SK-N-SH (cell line): Measurements from ENCODE around the gene LMF1. TPM values are rescaled to one million over a fixed set of nuclear protein-coding genes. Genes with fewer than 3 reads are reported as not detected.

Experiments
- CTCF ChIA-PET: fragments of 300-600, 350-600 bp; formaldehyde crosslinking; extraction: SDS; loops from one replicate; lab custom pipeline; 2021; lab: Yijun Ruan, JAX
- POLR2A ChIA-PET: fragments of 350-600 bp; sonication (Branson Sonifier 250); formaldehyde crosslinking; extraction: SDS; loops from one replicate; lab custom pipeline; 2020; ENCODE audit warnings: antibody characterized with exemption, inconsistent platforms; lab: Yijun Ruan, JAX
- DNase-seq: peaks from one replicate; pipeline ENCODE4 v3.0.0; 2012
- H2AFZ ChIP-seq: fragments of 200-600 bp; sonication (generic); 2 replicates; pipeline ENCODE4 v1.8.1; 2016; ENCODE audit warnings: antibody characterized with exemption, mild to moderate bottlenecking, low read depth
- H3F3A ChIP-seq: fragments of 200-600 bp; sonication (generic); replicated peaks from 2 replicates; pipeline ENCODE3; 2016; ENCODE audit warnings: antibody characterized with exemption, mild to moderate bottlenecking; ENCODE audit not compliant: insufficient read depth
- H3K27ac ChIP-seq, 2 experiments: fragments of 200-500 bp in 1 of 2; fragments of 200-600 bp in 1 of 2; sonication (Bioruptor generic) in 1 of 2; sonication (generic), shearing (Covaris generic) in 1 of 2; 2 replicates each; pipeline versions ENCODE4 v1.5.1 to v1.6.1; 2014 to 2016; ENCODE audit warnings: low read depth in 2 of 2, inconsistent platforms in 1 of 2, low read length in 1 of 2, mild to moderate bottlenecking in 1 of 2, mixed read lengths in 1 of 2
- H3K27me3 ChIP-seq: fragments of 200-600 bp; sonication (generic), shearing (Covaris generic); 2 replicates; pipeline ENCODE4 v1.6.1; 2016; ENCODE audit warnings: mixed run types; ENCODE audit not compliant: insufficient read depth
- H3K36me3 ChIP-seq, 2 experiments: fragments of 200-500 bp in 1 of 2; fragments of 200-600 bp in 1 of 2; sonication (Bioruptor generic) in 1 of 2; sonication (generic) in 1 of 2; replicated peaks in 1 of 2; 2 replicates each; pipeline versions ENCODE3 to v1.5.1; 2014 to 2016; ENCODE audit warnings: low read length in 1 of 2, mild to moderate bottlenecking in 1 of 2; ENCODE audit not compliant: insufficient read depth in 2 of 2, control insufficient read depth in 1 of 2
- H3K4me1 ChIP-seq, 2 experiments: fragments of 200-500 bp in 1 of 2; fragments of 200-600 bp in 1 of 2; sonication (Bioruptor generic) in 1 of 2; sonication (generic), shearing (Covaris generic) in 1 of 2; 2 replicates each; pipeline versions ENCODE4 v1.5.1 to v1.6.1; 2014 to 2016; ENCODE audit warnings: low read depth in 1 of 2, low read length in 1 of 2, mixed run types in 1 of 2; ENCODE audit not compliant: insufficient read depth in 2 of 2, control insufficient read depth in 1 of 2
- H3K4me2 ChIP-seq: fragments of 200-600 bp; sonication (generic), shearing (Covaris generic); 2 replicates; pipeline ENCODE4 v1.6.1; 2017; ENCODE audit warnings: mixed run types
- H3K4me3 ChIP-seq, 2 experiments: fragments of 200-500 bp in 1 of 2; fragments of 200-600 bp in 1 of 2; sonication (Bioruptor generic) in 1 of 2; sonication (generic), shearing (Covaris generic) in 1 of 2; 2 replicates each; pipeline versions ENCODE4 v1.5.1 to v1.8.1; 2014 to 2016; ENCODE audit warnings: low read depth in 2 of 2, inconsistent platforms in 1 of 2, low read length in 1 of 2, mild to moderate bottlenecking in 1 of 2, mixed read lengths in 1 of 2, moderate library complexity in 1 of 2
- H3K79me2 ChIP-seq: fragments of 200-600 bp; sonication (generic); 2 replicates; pipeline ENCODE4 v1.8.1; 2017; ENCODE audit warnings: mild to moderate bottlenecking; ENCODE audit not compliant: insufficient read depth
- H3K9ac ChIP-seq: fragments of 200-600 bp; sonication (generic); 2 replicates; pipeline ENCODE4 v1.6.1; 2017; ENCODE audit warnings: mixed run types
- H3K9me2 ChIP-seq: fragments of 200-600 bp; sonication (generic); 2 replicates; pipeline ENCODE4 v1.6.1; 2017; ENCODE audit warnings: mixed run types
- H3K9me3 ChIP-seq: fragments of 200-600 bp; sonication (generic); 2 replicates; pipeline ENCODE4 v1.6.1; 2017; ENCODE audit warnings: mixed run types, mild to moderate bottlenecking, moderate library complexity
- H4K20me1 ChIP-seq: fragments of 200-600 bp; sonication (generic); 2 replicates; pipeline ENCODE4 v1.6.1; 2017; ENCODE audit warnings: mild to moderate bottlenecking, mixed run types; ENCODE audit not compliant: insufficient read depth
- ELF1 ChIP-seq: IDR thresholded peaks from 2 replicates; pipeline ENCODE4 v1.4.0; 2012
- EZH2phosphoT487 ChIP-seq: fragments of 200-600 bp; sonication (generic); IDR thresholded peaks from 2 replicates; pipeline ENCODE4 v1.6.1; 2017; ENCODE audit warnings: low read depth, mixed run types, mild to moderate bottlenecking, antibody characterized with exemption, moderate library complexity, borderline replicate concordance
- FOXM1 ChIP-seq: IDR thresholded peaks from 2 replicates; pipeline ENCODE4 v1.4.0; 2012; ENCODE audit warnings: low read depth, mild to moderate bottlenecking
- GATA2 ChIP-seq: sonication (generic); formaldehyde crosslinking; IDR thresholded peaks from 2 replicates; pipeline ENCODE4 v1.5.0; 2020; ENCODE audit warnings: mild to moderate bottlenecking, missing genetic modification reagents
- MXI1 ChIP-seq: IDR thresholded peaks from 2 replicates; pipeline ENCODE4 v1.6.1; 2012; ENCODE audit warnings: mild to moderate bottlenecking, low read depth, low read length, improper control_type of control experiment
- NFIC ChIP-seq: IDR thresholded peaks from 2 replicates; pipeline ENCODE4 v1.4.0; 2012; ENCODE audit warnings: borderline replicate concordance
- NRF1 ChIP-seq: IDR thresholded peaks from 2 replicates; pipeline ENCODE4 v1.6.1; 2012; ENCODE audit warnings: low read depth, mild to moderate bottlenecking, low read length
- PBX3 ChIP-seq: IDR thresholded peaks from 2 replicates; pipeline ENCODE4; 2012
- POLR2AphosphoS5 ChIP-seq: IDR thresholded peaks from 2 replicates; pipeline ENCODE4 v1.6.1; 2012; ENCODE audit warnings: low read depth, low read length
- RAD21 ChIP-seq: IDR thresholded peaks from 2 replicates; pipeline ENCODE4 v1.6.1; 2012; ENCODE audit warnings: mild to moderate bottlenecking, low read length
- RCOR1 ChIP-seq: fragments of 150-350 bp; IDR thresholded peaks from 2 replicates; pipeline ENCODE4 v1.6.1; 2017; ENCODE audit warnings: antibody characterized with exemption, low read length
- RFX5 ChIP-seq: IDR thresholded peaks from 2 replicates; pipeline ENCODE4 v1.6.1; 2012; ENCODE audit warnings: mild to moderate bottlenecking, improper control_type of control experiment, low read length
- SMC3 ChIP-seq: IDR thresholded peaks from 2 replicates; pipeline ENCODE4 v1.6.1; 2012; ENCODE audit warnings: low read depth, low read length, improper control_type of control experiment
- TAF1 ChIP-seq: IDR thresholded peaks from 2 replicates; pipeline ENCODE4 v1.6.1; 2012; ENCODE audit warnings: low read depth, mild to moderate bottlenecking, low read length, moderate library complexity, borderline replicate concordance
- TCF12 ChIP-seq: IDR thresholded peaks from 2 replicates; pipeline ENCODE4 v1.4.0; 2012
- TEAD4 ChIP-seq: IDR thresholded peaks from 2 replicates; pipeline ENCODE4 v1.4.0; 2012; ENCODE audit warnings: mild to moderate bottlenecking, borderline replicate concordance; ENCODE audit not compliant: insufficient read depth
- ZBTB33 ChIP-seq: IDR thresholded peaks from 2 replicates; pipeline ENCODE4 v1.4.0; 2012; ENCODE audit warnings: low read depth, borderline replicate concordance
- WGBS: methylation state at CpG from one replicate; pipeline ENCODE4 v1.1.6; 2017; ENCODE audit warnings: low lambda C conversion rate; 5-methylcytosine and 5-hydroxymethylcytosine counted together
- polyA plus RNA-seq, 3 experiments: library from polyadenylated mRNA; depleted of rRNA; stranded (reverse); fragments of >200 nt; gene quantifications; 2 replicates each; pipeline ENCODE4 v1.2.3, GENCODE V29; 2012
- TF ChIP-seq, protein P1 (sequence below): fragments of 200-600 bp; sonication (generic); IDR thresholded peaks from 2 replicates; pipeline ENCODE4 v1.6.1; 2017; ENCODE audit warnings: antibody characterized with exemption, mild to moderate bottlenecking, moderate library complexity

Gene LMF1
- polyA plus RNA-seq, 1 of the 3 experiments (the other 2 are of a cell fraction) = 5.7 TPM

- peak overlapping the region; percentile 15 to 53 for H3K4me3 ChIP-seq
- no peaks in the 10 kb centered on the region for H3K9me3 ChIP-seq
- peaks cover 0 to 9% of the 10 kb centered on the region in 2 experiments; a peak in 1 of 4 replicates for H3K4me1 ChIP-seq
- no peak overlapping the region for H3K27ac ChIP-seq
- H3K9me2 ChIP-seq = no peaks in the 10 kb centered on the region
- ChIA-PET POLR2A (no interaction called here), CTCF (interaction anchor here (0.6 to 10.1 kb wide), 7 partner anchors 14 to 293 kb away, joined by 3 to 61 read pairs (median 3); no protein-coding TSS in a partner anchor)
- H3K4me2 ChIP-seq = peak overlapping the region; percentile 62
- H3K79me2 ChIP-seq = no peaks in the 10 kb centered on the region
- no peaks in the 10 kb centered on the region for H4K20me1 ChIP-seq
- no peak overlapping the region for H2AFZ ChIP-seq
- peak; percentile 92 for DNase-seq
- H3K27me3 ChIP-seq = peaks cover 9% of the 10 kb centered on the region; the same call in 1 of the 2 replicates
- H3K36me3 ChIP-seq = no peaks in the 10 kb centered on the region
- WGBS = 8% methylated on average over 26 of the region's 67 CpGs
- TF ChIP-seq NFIC = no peak
- peak; percentile 67 for TF ChIP-seq SMC3
- TF ChIP-seq, protein P1, sequence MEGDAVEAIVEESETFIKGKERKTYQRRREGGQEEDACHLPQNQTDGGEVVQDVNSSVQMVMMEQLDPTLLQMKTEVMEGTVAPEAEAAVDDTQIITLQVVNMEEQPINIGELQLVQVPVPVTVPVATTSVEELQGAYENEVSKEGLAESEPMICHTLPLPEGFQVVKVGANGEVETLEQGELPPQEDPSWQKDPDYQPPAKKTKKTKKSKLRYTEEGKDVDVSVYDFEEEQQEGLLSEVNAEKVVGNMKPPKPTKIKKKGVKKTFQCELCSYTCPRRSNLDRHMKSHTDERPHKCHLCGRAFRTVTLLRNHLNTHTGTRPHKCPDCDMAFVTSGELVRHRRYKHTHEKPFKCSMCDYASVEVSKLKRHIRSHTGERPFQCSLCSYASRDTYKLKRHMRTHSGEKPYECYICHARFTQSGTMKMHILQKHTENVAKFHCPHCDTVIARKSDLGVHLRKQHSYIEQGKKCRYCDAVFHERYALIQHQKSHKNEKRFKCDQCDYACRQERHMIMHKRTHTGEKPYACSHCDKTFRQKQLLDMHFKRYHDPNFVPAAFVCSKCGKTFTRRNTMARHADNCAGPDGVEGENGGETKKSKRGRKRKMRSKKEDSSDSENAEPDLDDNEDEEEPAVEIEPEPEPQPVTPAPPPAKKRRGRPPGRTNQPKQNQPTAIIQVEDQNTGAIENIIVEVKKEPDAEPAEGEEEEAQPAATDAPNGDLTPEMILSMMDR = peak; percentile 68
- TF ChIP-seq RAD21 = peak; percentile 77
- H3F3A ChIP-seq = no peaks in the 10 kb centered on the region
- H3K9ac ChIP-seq = no peak overlapping the region
These were observed 157.4 kb downstream of the LMF1 start for GRCh38 chr16:813204-813915.

GRCh38 chr16:808085-808386, 162.7 kb downstream of the LMF1 start:
- CTCF ChIA-PET = interaction anchor here (1.5 kb wide), 1 partner anchor 250 kb away, joined by 4 read pairs; no protein-coding TSS in a partner anchor

More at GRCh38 chr16:808085-808386, 162.7 kb downstream of the LMF1 start:
- H3K4me2 ChIP-seq = peak overlapping the region; percentile 83
- TF ChIP-seq GATA2 (CRISPR knock-in tag) = no peak
- TF ChIP-seq POLR2AphosphoS5 = no peak
- TF ChIP-seq ELF1 = no peak
- no peak for TF ChIP-seq PBX3
- no peak for TF ChIP-seq RFX5
- no peak for TF ChIP-seq SMC3
- TF ChIP-seq NRF1 = no peak
- TF ChIP-seq ZBTB33 = no peak
- TF ChIP-seq TCF12 = no peak
- no peak for TF ChIP-seq RCOR1
- no peak for TF ChIP-seq TAF1
- TF ChIP-seq, protein P1 = no peak
- no peak for TF ChIP-seq MXI1
- TF ChIP-seq EZH2phosphoT487 = no peak
- TF ChIP-seq FOXM1 = no peak
- no peak for TF ChIP-seq RAD21
- TF ChIP-seq TEAD4 = no peak
- 19% methylated on average over 19 of the region's 19 CpGs for WGBS
- peak overlapping the region; percentile 86 for H2AFZ ChIP-seq
- peaks cover 4% of the 10 kb centered on the region for H3K79me2 ChIP-seq
- no peaks in the 10 kb centered on the region for H3K27me3 ChIP-seq
- H3K9me2 ChIP-seq = no peaks in the 10 kb centered on the region
- H4K20me1 ChIP-seq = no peaks in the 10 kb centered on the region
- peaks cover 0 to 18% of the 10 kb centered on the region in 2 experiments; a peak in 1 of 4 replicates for H3K4me1 ChIP-seq
- POLR2A ChIA-PET = no interaction called here
- DNase-seq = no peak
- H3K9ac ChIP-seq = peak overlapping the region; percentile 53; the same call in 1 of the 2 replicates
- H3K27ac ChIP-seq = peak overlapping the region in 1 of 2 experiments; percentile 51; a peak in 1 of 4 replicates
- no peaks in the 10 kb centered on the region for H3K9me3 ChIP-seq
- H3F3A ChIP-seq = no peaks in the 10 kb centered on the region
- H3K4me3 ChIP-seq = peak overlapping the region; percentile 82 to 94
- no peaks in the 10 kb centered on the region for H3K36me3 ChIP-seq
